ENCODE measurements around the gene PI4KA.
"Not testable (repeated sequence)": the region's sequence is repeated elsewhere in the genome, so short reads cannot be mapped to it uniquely, and the experiment has no call there.

The PI4KA gene

DNA sequence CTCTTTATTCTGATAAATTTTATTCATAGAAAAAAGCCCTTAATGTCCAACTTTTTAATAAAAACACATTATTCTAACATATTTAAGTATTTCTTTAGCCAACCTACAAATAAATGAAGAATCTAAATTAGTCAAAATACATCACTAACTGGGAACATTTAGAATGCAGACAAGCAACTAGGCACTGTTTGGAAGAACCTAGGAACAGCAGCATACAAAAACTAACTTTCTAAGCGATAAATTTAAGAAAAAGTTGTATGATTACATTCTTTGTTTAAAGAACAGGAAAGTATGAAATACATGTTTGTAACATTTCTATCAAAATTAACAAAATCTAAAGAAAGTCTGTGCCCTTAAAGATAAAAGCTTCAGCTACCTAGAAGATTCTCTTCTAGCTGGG, 35.3 kb downstream of the PI4KA start:
- no peak for DNase-seq (ENCODE audit: low read depth)
- no peak overlapping the region for H3K4me3 ChIP-seq (ENCODE audit: low read depth, low read length)
- TF ChIP-seq, protein P1, sequence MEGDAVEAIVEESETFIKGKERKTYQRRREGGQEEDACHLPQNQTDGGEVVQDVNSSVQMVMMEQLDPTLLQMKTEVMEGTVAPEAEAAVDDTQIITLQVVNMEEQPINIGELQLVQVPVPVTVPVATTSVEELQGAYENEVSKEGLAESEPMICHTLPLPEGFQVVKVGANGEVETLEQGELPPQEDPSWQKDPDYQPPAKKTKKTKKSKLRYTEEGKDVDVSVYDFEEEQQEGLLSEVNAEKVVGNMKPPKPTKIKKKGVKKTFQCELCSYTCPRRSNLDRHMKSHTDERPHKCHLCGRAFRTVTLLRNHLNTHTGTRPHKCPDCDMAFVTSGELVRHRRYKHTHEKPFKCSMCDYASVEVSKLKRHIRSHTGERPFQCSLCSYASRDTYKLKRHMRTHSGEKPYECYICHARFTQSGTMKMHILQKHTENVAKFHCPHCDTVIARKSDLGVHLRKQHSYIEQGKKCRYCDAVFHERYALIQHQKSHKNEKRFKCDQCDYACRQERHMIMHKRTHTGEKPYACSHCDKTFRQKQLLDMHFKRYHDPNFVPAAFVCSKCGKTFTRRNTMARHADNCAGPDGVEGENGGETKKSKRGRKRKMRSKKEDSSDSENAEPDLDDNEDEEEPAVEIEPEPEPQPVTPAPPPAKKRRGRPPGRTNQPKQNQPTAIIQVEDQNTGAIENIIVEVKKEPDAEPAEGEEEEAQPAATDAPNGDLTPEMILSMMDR (IDR thresholded peaks at IDR 0.05; ENCODE audit: insufficient read depth, low read depth, low read length, missing control alignments) = no peak

DNA sequence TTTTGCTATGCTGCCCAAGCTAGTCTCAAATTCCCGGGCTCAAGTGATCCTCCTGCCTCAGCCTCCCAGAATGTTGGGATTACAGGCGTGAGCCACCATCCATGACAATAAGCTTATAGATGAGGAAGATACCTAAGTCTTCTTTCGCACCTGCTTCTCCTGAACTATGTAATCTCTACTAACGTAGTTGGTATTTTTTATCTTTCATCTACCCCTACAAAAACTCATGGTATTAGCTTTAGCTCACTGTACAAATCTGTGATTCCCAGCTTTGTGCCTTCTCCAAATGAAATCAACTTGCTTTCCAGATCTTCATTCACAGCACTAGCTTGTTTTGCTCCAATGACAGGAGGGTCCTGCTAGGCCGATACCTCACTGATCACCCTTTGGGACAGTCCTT, 36.4 kb downstream of the PI4KA start:
- TF ChIP-seq, protein P1 (IDR thresholded peaks at IDR 0.05; ENCODE audit: insufficient read depth, low read depth, low read length, missing control alignments) = no peak
- no peak for DNase-seq (ENCODE audit: low read depth)
- no peak overlapping the region for H3K4me3 ChIP-seq (ENCODE audit: low read depth, low read length)

DNA sequence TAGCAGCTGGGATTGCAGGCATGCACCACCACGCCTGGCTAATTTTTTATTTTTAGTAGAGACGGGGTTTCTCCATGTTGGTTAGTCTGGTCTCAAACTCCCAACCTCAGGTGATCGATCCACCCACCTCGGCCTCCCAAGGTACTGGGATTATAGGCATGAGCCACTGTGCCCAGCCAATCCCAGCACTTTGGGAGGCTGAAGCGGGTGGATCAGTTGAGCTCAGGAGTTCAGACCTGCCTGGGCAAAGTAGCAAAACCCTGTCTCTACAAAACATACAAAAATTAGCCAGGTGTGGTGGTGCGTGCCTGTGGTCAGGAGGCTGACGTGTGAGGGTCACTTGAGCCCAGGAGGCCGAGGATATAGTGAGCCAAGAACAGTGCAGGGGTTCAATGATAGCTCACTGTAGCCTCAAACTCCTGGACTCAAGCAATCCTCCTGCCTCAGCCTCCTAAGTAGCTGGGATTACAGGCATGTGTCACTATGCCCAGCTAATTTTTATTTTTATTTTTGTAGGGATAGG, 36.8 kb downstream of the PI4KA start:
- DNase-seq (ENCODE audit: low read depth); H3K4me3 ChIP-seq (ENCODE audit: low read depth, low read length): not testable (repeated sequence)

DNA sequence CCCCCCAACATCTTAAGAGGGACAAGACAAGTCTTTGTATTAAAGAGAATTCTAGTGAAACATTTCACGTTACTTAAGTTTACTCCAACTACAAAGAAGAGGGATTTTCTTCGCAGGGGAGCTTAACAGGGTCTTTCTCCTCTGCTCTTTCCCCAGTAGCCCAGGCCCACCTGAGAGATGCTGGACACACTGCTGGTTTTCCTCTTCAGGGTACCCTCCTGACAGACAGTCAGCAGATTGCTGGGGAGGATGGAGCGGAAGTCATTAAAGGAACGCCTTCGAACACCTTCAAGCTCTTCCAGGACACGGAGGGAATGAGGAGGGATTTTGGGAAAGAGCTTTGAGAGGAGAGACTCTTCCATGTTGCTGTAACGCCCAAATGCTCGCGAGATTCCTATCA, 39.1 kb downstream of the PI4KA start:
- H3K4me3 ChIP-seq (ENCODE audit: low read depth, low read length) = no peak overlapping the region
- TF ChIP-seq, protein P1 (IDR thresholded peaks at IDR 0.05; ENCODE audit: insufficient read depth, low read depth, low read length, missing control alignments) = no peak
- DNase-seq (ENCODE audit: low read depth) = no peak

DNA sequence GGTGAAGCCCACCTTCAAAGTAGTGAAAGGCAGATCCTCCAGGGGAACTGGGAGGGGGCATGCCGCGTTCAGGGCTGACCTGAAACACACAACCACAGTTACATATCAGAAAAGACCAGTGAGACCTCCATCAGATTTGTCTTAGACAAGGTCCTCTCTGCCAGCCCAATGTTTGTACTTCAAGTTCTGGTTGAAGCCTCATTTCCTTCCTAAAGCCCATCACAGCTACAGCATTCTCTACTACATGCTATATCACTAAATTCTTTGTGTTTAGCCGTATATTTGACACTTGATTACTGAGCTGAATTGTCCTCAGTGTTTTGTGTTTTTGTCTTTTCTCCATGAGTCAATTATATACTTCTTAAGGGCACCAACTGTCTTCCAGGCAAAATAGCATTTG, 40.1 kb downstream of the PI4KA start:
- no peak for DNase-seq (ENCODE audit: low read depth)
- TF ChIP-seq, protein P1 (IDR thresholded peaks at IDR 0.05; ENCODE audit: insufficient read depth, low read depth, low read length, missing control alignments) = no peak
- H3K4me3 ChIP-seq (ENCODE audit: low read depth, low read length) = no peak overlapping the region

DNA sequence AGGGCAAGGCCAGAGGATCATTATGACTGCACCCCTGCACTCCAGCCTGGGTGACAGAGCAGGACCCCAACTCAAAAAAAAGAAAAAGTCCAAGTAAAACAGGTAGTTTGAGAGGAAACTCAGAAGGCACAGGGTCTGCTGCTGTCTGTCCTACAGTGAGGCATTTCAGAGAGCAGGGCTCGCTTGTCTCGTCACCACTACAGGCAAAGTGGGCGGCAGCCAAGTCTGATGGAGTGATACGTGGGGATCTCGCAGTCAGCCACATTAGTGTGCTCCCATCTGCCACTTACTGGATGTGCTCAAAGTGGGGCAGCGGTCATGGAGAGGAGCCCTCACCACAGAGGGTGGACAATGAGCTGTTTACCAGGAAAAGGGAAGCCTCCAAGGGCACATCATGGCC, 42.1 kb downstream of the PI4KA start:
- no peak overlapping the region for H3K4me3 ChIP-seq (ENCODE audit: low read depth, low read length)
- TF ChIP-seq, protein P1 (IDR thresholded peaks at IDR 0.05; ENCODE audit: insufficient read depth, low read depth, low read length, missing control alignments) = no peak
- DNase-seq (ENCODE audit: low read depth) = no peak

DNA sequence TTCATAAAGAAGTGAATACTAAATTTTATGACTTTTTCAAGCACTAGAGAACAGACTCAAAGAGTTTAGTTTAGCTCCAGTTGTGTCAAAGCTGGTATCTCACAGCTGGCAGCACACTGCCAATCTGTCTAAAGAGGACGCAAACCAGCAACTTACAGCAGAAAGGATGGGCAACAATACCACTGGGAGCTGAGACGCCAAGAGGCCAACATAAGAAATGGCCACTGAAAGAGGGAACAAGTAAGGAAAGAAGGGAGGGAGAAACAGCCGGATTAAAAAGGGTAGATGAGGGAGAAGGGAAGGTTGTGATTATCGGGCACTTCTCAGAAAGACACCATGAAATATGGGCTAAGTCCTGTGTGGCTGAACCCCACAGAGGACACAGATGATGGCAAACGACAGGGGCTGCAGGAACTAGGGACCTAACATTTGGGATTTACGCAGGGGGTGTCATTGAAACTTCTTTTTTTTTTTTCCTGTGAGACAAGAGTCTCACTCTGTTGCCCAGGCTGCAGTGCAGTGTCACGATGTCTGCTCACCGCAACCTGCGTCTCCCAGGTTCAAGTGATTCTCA, 43.0 kb downstream of the PI4KA start:
- TF ChIP-seq, protein P1 (IDR thresholded peaks at IDR 0.05; ENCODE audit: insufficient read depth, low read depth, low read length, missing control alignments) = no peak
- no peak for DNase-seq (ENCODE audit: low read depth)
- H3K4me3 ChIP-seq (ENCODE audit: low read depth, low read length) = no peak overlapping the region

Measured in GM12865 (cell line).